ENCODE data around the gene LY86. TPM values are rescaled to one million over a fixed set of nuclear protein-coding genes. Genes with fewer than 3 reads are reported as not detected.

The LY86 gene
- total and polyA plus RNA-seq, 2 donors (not counting 1 experiment from before 2014, with no cell fraction given): 68.7 to 90.2 TPM

GRCh38 chr6:6631534-6632276 lies 43.2 kb downstream of the LY86 start:
- intact Hi-C loops (cut with micrococcal nuclease): no loop called here

More at GRCh38 chr6:6631534-6632276, 43.2 kb downstream of the LY86 start:
- H3K27me3 Mint-ChIP-seq: no peaks in the 10 kb centered on the region
- TF ChIP-seq CTCF (IDR thresholded peaks at IDR 0.05): no peak
- no peak for TF ChIP-seq EZH2 (IDR thresholded peaks at IDR 0.05; ENCODE audit: borderline replicate concordance, insufficient read depth, low read depth, low read length, poor library complexity, severe bottlenecking)
- Histone ChIP-seq H3K4me2 (replicated peaks; ENCODE audit: low read depth, low read length, poor library complexity, severe bottlenecking) (no peak overlapping the region), H2AFZ (ENCODE audit: insufficient read depth, low read depth, low read length, poor library complexity, severe bottlenecking) (no peak overlapping the region), H3K36me3 (replicated peaks in 1 of 2; ENCODE audit: control extremely low read depth in 1 of 2, control insufficient read depth in 1 of 2, extremely low read depth in 1 of 2, insufficient read depth in 2 of 2, low read length in 1 of 2) (peaks cover 23 to 91% of the 10 kb centered on the region in 2 experiments), H3K27ac (ENCODE audit: low read length in 2 of 2) (no peak overlapping the region), H3K4me1 (ENCODE audit: control insufficient read depth in 2 of 2, insufficient read depth in 2 of 2, low read length in 2 of 2) (peaks cover 6 to 14% of the 10 kb centered on the region in 2 donors), H3K27me3 (replicated peaks in 1 of 4; ENCODE audit: control extremely low read depth in 1 of 4, control insufficient read depth in 3 of 4, insufficient read depth in 4 of 4, low read length in 3 of 4) (no peaks in the 10 kb centered on the region), H3K4me3 (ENCODE audit: control extremely low read depth in 1 of 5, extremely low read depth in 1 of 5, insufficient read depth in 1 of 5, low read depth in 2 of 5, low read length in 4 of 5) (no peak overlapping the region), H3K9me3 (ENCODE audit: control extremely low read depth in 1 of 3, control insufficient read depth in 2 of 3, insufficient read depth in 1 of 3, low read length in 2 of 3) (no peaks in the 10 kb centered on the region), H3K9ac (ENCODE audit: low read length) (no peak overlapping the region), H4K20me1 (ENCODE audit: control insufficient read depth, insufficient read depth, low read length, poor library complexity, severe bottlenecking) (peaks cover 6% of the 10 kb centered on the region), H3K79me2 (ENCODE audit: control insufficient read depth, insufficient read depth, low read length) (peaks cover 21% of the 10 kb centered on the region)
- no peaks in the 10 kb centered on the region for H3K9me3 Mint-ChIP-seq (ENCODE audit: insufficient read depth)
- no peak overlapping the region for H3K27ac Mint-ChIP-seq
- peaks cover 31% of the 10 kb centered on the region for H3K4me1 Mint-ChIP-seq
- ATAC-seq (ENCODE audit: low read depth): no peak
- ChIA-PET POLR2A (no interaction called here), CTCF (no interaction called here)
- 64% methylated on average over 1 of the region's 2 CpGs for WGBS (ENCODE audit: insufficient coverage)
- DNase-seq: no peak
- no peak overlapping the region for H3K4me3 Mint-ChIP-seq

Measured in B cell (primary cell).